Measurements from ENCODE around the gene PPOX.

DNA sequence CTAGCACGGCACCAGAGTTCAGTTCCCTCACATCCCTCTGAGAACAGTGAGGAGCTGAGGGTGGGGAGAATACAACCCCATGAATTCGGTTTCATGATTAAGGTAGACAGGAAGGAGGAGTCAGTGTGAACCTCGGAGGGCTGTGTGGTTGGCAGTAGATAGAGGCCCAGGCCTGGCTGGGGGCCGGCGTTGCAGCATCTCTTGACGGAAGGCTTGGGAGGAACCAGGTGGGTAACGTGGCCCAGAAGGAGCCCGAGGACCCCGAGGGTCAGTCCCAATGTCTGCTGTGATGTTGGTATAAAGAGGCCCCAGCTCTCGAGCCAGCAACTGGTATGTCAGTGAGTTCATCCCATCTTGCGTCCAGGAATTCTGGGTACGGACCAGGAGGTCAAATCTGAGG lies 5.5 kb downstream of the PPOX start:
- no peak for TF ChIP-seq POLR2A (IDR thresholded peaks at IDR 0.05; ENCODE audit: extremely low read depth, insufficient read length)
- TF ChIP-seq, protein P1, sequence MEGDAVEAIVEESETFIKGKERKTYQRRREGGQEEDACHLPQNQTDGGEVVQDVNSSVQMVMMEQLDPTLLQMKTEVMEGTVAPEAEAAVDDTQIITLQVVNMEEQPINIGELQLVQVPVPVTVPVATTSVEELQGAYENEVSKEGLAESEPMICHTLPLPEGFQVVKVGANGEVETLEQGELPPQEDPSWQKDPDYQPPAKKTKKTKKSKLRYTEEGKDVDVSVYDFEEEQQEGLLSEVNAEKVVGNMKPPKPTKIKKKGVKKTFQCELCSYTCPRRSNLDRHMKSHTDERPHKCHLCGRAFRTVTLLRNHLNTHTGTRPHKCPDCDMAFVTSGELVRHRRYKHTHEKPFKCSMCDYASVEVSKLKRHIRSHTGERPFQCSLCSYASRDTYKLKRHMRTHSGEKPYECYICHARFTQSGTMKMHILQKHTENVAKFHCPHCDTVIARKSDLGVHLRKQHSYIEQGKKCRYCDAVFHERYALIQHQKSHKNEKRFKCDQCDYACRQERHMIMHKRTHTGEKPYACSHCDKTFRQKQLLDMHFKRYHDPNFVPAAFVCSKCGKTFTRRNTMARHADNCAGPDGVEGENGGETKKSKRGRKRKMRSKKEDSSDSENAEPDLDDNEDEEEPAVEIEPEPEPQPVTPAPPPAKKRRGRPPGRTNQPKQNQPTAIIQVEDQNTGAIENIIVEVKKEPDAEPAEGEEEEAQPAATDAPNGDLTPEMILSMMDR (IDR thresholded peaks at IDR 0.05; ENCODE audit: low read depth, low read length) = no peak
- TF ChIP-seq MYC (IDR thresholded peaks at IDR 0.05; ENCODE audit: low read depth, low read length) = no peak
- TF ChIP-seq, protein P2, sequence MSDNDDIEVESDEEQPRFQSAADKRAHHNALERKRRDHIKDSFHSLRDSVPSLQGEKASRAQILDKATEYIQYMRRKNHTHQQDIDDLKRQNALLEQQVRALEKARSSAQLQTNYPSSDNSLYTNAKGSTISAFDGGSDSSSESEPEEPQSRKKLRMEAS (IDR thresholded peaks at IDR 0.05; ENCODE audit: low read depth, low read length) = no peak

Measured in NB4 (cell line).